Effector memory CD4-positive, alpha-beta T cell (primary cell): Measurements from ENCODE around the gene WDR45.
A peak's percentile ranks its signal among the peaks of the same experiment; 100 is the strongest.

ENCODE experiments used
- DNase-seq, 3 donors: peaks; one replicate each; pipeline ENCODE4 v3.0.0-alpha.2; 2020
- H3K27ac ChIP-seq: 2 replicates; pipeline ENCODE4 v1.7.0; 2013; ENCODE audit warnings: mild to moderate bottlenecking, low read length, moderate library complexity; ENCODE audit not compliant: insufficient read depth, poor library complexity, severe bottlenecking
- H3K27me3 ChIP-seq: replicated peaks from 2 replicates; pipeline ENCODE4 v1.7.0; 2013; ENCODE audit warnings: mild to moderate bottlenecking, low read length; ENCODE audit not compliant: insufficient read depth, control insufficient read depth, poor library complexity, severe bottlenecking
- H3K36me3 ChIP-seq: 2 replicates; pipeline ENCODE4 v1.7.0; 2013; ENCODE audit warnings: mild to moderate bottlenecking, low read length, moderate library complexity; ENCODE audit not compliant: control insufficient read depth, insufficient read depth
- H3K4me1 ChIP-seq: 2 replicates; pipeline ENCODE4 v1.7.0; 2013; ENCODE audit warnings: low read length, mild to moderate bottlenecking; ENCODE audit not compliant: control insufficient read depth, insufficient read depth, poor library complexity, severe bottlenecking
- H3K4me3 ChIP-seq: 2 replicates; pipeline ENCODE4 v1.7.0; 2013; ENCODE audit warnings: low read length, low read depth, mild to moderate bottlenecking; ENCODE audit not compliant: insufficient read depth, poor library complexity, severe bottlenecking
- H3K9me3 ChIP-seq: 2 replicates; pipeline ENCODE4 v1.7.0; 2013; ENCODE audit warnings: mild to moderate bottlenecking, low read length, moderate library complexity; ENCODE audit not compliant: control insufficient read depth

WDR45 gene

GRCh38 chrX:49108641-49109040 lies 29.0 kb upstream of the WDR45 start:
- DNase-seq: no peak
- Histone ChIP-seq H3K27ac (no peak overlapping the region), H3K36me3 (peaks cover 16% of the 10 kb centered on the region), H3K4me1 (no peaks in the 10 kb centered on the region), H3K27me3 (no peaks in the 10 kb centered on the region), H3K9me3 (no peaks in the 10 kb centered on the region), H3K4me3 (no peak overlapping the region)

- H3K27ac ChIP-seq: no peak overlapping the region
- no peak overlapping the region for H3K4me3 ChIP-seq
- no peaks in the 10 kb centered on the region for H3K27me3 ChIP-seq
- DNase-seq: no peak
- H3K4me1 ChIP-seq: no peaks in the 10 kb centered on the region
- H3K9me3 ChIP-seq: no peaks in the 10 kb centered on the region
- H3K36me3 ChIP-seq: peaks cover under 1% of the 10 kb centered on the region
These were observed 27.2 kb upstream of the WDR45 start for GRCh38 chrX:49106930-49107329.

GRCh38 chrX:49106296-49106695 lies 26.6 kb upstream of the WDR45 start:
- Histone ChIP-seq H3K27me3 (no peaks in the 10 kb centered on the region), H3K9me3 (no peaks in the 10 kb centered on the region), H3K4me3 (no peak overlapping the region), H3K36me3 (no peaks in the 10 kb centered on the region), H3K27ac (no peak overlapping the region), H3K4me1 (no peaks in the 10 kb centered on the region)
- DNase-seq: no peak

GRCh38 chrX:49103637-49104036 lies 23.9 kb upstream of the WDR45 start:
- Histone ChIP-seq H3K27me3 (no peaks in the 10 kb centered on the region), H3K9me3 (no peaks in the 10 kb centered on the region), H3K4me1 (no peaks in the 10 kb centered on the region), H3K27ac (no peak overlapping the region), H3K36me3 (no peaks in the 10 kb centered on the region), H3K4me3 (no peak overlapping the region)
- DNase-seq: no peak

- Histone ChIP-seq H3K27me3 (no peaks in the 10 kb centered on the region), H3K9me3 (no peaks in the 10 kb centered on the region), H3K36me3 (no peaks in the 10 kb centered on the region), H3K4me1 (no peaks in the 10 kb centered on the region), H3K27ac (no peak overlapping the region), H3K4me3 (no peak overlapping the region)
- DNase-seq: no peak
These were observed 22.5 kb upstream of the WDR45 start for GRCh38 chrX:49102190-49102589.

GRCh38 chrX:49101629-49101984 lies 21.9 kb upstream of the WDR45 start:
- Histone ChIP-seq H3K4me3 (peak overlapping the region; percentile 59), H3K4me1 (no peaks in the 10 kb centered on the region), H3K27ac (peak overlapping the region; percentile 71), H3K36me3 (no peaks in the 10 kb centered on the region), H3K9me3 (no peaks in the 10 kb centered on the region), H3K27me3 (no peaks in the 10 kb centered on the region)
- DNase-seq: no peak

- H3K4me1 ChIP-seq: no peaks in the 10 kb centered on the region
- no peaks in the 10 kb centered on the region for H3K27me3 ChIP-seq
- peak overlapping the region; percentile 59 for H3K4me3 ChIP-seq
- peak overlapping the region; percentile 71 for H3K27ac ChIP-seq
- no peaks in the 10 kb centered on the region for H3K36me3 ChIP-seq
- H3K9me3 ChIP-seq: no peaks in the 10 kb centered on the region
- DNase-seq: peak; percentile 82 to 85 (median 84)
These were observed 21.3 kb upstream of the WDR45 start for GRCh38 chrX:49100704-49101628.

GRCh38 chrX:49096419-49096818 lies 16.7 kb upstream of the WDR45 start:
- H3K4me1 ChIP-seq: no peaks in the 10 kb centered on the region
- no peaks in the 10 kb centered on the region for H3K36me3 ChIP-seq
- H3K4me3 ChIP-seq: no peak overlapping the region
- H3K27ac ChIP-seq: no peak overlapping the region
- no peaks in the 10 kb centered on the region for H3K27me3 ChIP-seq
- no peaks in the 10 kb centered on the region for H3K9me3 ChIP-seq
- no peak for DNase-seq

- Histone ChIP-seq H3K36me3 (no peaks in the 10 kb centered on the region), H3K27me3 (no peaks in the 10 kb centered on the region), H3K9me3 (no peaks in the 10 kb centered on the region), H3K4me1 (no peaks in the 10 kb centered on the region), H3K4me3 (no peak overlapping the region), H3K27ac (no peak overlapping the region)
- no peak for DNase-seq
These were observed 9.9 kb upstream of the WDR45 start for GRCh38 chrX:49089553-49089952.

GRCh38 chrX:49082271-49082871 lies 2.7 kb upstream of the WDR45 start:
- H3K27ac ChIP-seq: no peak overlapping the region
- no peaks in the 10 kb centered on the region for H3K9me3 ChIP-seq
- no peaks in the 10 kb centered on the region for H3K4me1 ChIP-seq
- H3K27me3 ChIP-seq: no peaks in the 10 kb centered on the region
- DNase-seq: no peak
- H3K36me3 ChIP-seq: no peaks in the 10 kb centered on the region
- no peak overlapping the region for H3K4me3 ChIP-seq
